ENCODE data around the gene SLC35G6.

DNA sequence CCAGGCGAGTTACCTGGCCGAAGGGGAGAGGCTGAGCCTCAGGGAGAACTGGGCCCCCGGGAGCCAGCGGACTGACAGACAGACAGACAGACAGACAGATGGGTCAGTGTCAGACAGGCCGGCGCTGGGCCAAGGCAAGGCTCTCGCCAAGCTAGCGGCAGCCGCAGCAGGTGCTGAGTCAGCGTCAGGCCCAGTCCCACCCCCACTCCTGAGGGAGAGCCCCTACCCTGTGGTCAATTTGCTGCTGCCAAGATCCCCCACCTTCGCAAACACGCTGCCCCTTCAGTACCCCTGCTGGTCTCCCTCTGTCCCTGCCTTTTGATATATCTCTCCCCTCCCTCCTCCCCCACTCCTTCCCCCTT lies 40.4 kb upstream of the SLC35G6 start:
- TF ChIP-seq, protein P1, sequence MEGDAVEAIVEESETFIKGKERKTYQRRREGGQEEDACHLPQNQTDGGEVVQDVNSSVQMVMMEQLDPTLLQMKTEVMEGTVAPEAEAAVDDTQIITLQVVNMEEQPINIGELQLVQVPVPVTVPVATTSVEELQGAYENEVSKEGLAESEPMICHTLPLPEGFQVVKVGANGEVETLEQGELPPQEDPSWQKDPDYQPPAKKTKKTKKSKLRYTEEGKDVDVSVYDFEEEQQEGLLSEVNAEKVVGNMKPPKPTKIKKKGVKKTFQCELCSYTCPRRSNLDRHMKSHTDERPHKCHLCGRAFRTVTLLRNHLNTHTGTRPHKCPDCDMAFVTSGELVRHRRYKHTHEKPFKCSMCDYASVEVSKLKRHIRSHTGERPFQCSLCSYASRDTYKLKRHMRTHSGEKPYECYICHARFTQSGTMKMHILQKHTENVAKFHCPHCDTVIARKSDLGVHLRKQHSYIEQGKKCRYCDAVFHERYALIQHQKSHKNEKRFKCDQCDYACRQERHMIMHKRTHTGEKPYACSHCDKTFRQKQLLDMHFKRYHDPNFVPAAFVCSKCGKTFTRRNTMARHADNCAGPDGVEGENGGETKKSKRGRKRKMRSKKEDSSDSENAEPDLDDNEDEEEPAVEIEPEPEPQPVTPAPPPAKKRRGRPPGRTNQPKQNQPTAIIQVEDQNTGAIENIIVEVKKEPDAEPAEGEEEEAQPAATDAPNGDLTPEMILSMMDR (IDR thresholded peaks at IDR 0.05) = no peak
- no peak for TF ChIP-seq POLR2A (IDR thresholded peaks at IDR 0.05)

Data from prostate gland (tissue), 2 donors.